ENCODE measurements around the gene POLR3A. TPM values are rescaled to one million over a fixed set of nuclear protein-coding genes. Genes with fewer than 3 reads are reported as not detected.

Gene POLR3A
- total and polyA plus RNA-seq, 8 donors, result 14.0 to 19.5 (median 17.6) TPM

DNA sequence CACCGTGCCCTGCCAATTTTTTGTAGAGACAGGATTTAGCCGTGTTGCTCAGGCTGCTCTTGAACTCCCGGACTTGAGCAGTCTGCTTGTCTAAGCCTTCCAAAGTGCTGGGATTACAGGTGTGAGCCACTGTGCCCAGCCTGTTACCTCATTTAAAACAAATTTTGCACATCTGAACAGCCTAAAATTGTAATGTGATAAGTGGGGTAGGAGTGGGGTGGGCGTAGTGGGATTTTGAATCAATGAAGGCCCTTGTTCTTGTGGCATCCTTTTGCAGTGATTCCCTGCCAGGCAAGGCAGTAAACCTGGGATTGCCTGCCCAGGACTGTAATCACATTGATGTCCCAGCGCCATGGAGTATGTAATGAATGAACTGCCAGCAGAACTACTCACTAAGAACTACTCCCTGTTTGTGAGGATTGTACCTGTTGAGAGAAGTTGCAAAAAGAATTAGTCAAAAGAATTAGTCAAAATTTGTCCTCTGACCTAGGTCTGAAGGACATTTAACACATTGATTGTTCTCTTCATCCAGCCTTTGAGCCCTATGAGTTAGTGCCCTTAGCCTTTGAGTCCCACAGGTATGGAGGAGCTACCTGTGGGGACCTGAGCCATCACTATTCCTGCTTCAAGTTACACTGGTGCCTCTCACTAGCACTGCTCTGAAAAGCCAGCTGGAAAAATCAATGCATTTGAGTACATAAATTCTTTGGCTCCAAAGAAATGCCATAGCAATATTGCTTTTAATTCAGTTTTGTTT, 9.7 kb upstream of the POLR3A start:
- no peak overlapping the region for H3K27ac ChIP-seq
- TF ChIP-seq, protein P1, sequence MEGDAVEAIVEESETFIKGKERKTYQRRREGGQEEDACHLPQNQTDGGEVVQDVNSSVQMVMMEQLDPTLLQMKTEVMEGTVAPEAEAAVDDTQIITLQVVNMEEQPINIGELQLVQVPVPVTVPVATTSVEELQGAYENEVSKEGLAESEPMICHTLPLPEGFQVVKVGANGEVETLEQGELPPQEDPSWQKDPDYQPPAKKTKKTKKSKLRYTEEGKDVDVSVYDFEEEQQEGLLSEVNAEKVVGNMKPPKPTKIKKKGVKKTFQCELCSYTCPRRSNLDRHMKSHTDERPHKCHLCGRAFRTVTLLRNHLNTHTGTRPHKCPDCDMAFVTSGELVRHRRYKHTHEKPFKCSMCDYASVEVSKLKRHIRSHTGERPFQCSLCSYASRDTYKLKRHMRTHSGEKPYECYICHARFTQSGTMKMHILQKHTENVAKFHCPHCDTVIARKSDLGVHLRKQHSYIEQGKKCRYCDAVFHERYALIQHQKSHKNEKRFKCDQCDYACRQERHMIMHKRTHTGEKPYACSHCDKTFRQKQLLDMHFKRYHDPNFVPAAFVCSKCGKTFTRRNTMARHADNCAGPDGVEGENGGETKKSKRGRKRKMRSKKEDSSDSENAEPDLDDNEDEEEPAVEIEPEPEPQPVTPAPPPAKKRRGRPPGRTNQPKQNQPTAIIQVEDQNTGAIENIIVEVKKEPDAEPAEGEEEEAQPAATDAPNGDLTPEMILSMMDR (IDR thresholded peaks at IDR 0.05), result no peak
- no peak for DNase-seq

DNA sequence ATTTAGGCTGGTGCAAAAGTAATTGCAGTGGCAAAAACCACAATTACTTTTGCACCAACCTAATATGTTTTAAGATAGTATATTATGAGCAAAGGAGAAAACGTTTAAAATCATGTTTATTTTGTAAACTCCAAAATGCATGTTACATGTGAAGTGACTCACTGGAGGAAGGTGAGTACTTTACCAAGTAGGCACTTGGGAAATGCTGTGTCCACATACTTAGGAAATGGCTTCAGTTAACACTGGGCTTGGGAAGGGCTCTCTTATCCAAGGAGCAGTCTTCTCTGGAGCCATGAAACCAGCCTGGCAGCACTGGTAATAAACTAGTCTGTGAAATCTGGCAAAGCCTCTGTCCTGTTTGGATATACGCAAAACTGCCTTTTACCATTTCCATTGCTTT, 8.8 kb upstream of the POLR3A start:
- H3K4me3 ChIP-seq, result peak overlapping the region in 1 of 2 donors; percentile 1
- ATAC-seq, result peak; percentile 59
- H3K27me3 ChIP-seq, result no peaks in the 10 kb centered on the region
- DNase-seq, result peak in 1 of 4 donors; percentile 36
- H3K36me3 ChIP-seq, result peaks cover 0 to 83% of the 10 kb centered on the region in 2 donors
- H3K27ac ChIP-seq, result no peak overlapping the region
- H3K4me1 ChIP-seq, result peaks cover 18 to 70% of the 10 kb centered on the region in 2 donors
- TF ChIP-seq, protein P1 (IDR thresholded peaks at IDR 0.05), result no peak
- intact Hi-C loops (cut with DNase I), result no loop called here
- no peaks in the 10 kb centered on the region for H3K9me3 ChIP-seq

More for the DNA sequence above, 9.7 kb upstream of the POLR3A start:
- no peak for ATAC-seq
- no peaks in the 10 kb centered on the region for H3K9me3 ChIP-seq
- peak overlapping the region in 1 of 2 donors; percentile 1 for H3K4me3 ChIP-seq
- intact Hi-C loops (cut with DNase I), result no loop called here
- peaks cover 18 to 67% of the 10 kb centered on the region in 2 donors for H3K4me1 ChIP-seq
- peaks cover 0 to 91% of the 10 kb centered on the region in 2 donors for H3K36me3 ChIP-seq
- no peaks in the 10 kb centered on the region for H3K27me3 ChIP-seq

DNA sequence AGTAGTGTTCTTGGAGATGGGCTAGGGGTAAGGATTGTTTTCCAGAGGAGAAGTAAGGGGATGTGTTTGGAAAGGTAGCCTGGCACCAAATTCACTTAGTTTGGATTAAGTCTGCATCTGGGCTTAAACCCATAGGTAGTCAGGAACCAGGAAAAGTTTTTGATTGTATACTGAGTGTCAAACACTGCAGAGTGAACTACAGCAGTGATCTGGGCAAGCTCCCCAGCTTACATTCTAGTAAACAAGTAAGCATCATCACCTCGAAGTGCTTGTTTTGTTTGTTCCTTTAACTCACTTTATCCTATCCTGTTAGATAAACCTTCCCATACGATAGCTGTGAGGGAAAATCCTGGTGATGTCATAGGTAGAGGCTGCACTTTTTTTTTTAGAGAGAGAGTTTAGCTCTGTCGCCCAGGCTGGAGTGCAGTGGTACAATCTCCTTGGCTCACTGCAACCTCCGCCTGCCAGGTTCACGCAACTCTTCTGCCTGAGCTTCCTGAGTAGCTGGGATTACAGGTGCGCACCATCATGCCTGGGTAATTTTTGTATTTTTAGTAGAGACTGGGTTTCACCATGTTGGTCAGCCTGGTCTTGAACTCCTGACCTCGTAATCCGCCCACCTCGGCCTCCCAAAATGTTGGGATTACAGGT, 6.7 kb upstream of the POLR3A start:
- Histone ChIP-seq H3K4me1 (peaks cover 18 to 68% of the 10 kb centered on the region in 2 donors), H3K4me3 (peak overlapping the region in 1 of 2 donors; percentile 75), H3K27me3 (no peaks in the 10 kb centered on the region), H3K9me3 (no peaks in the 10 kb centered on the region), H3K27ac (no peak overlapping the region), H3K36me3 (peaks cover 0 to 62% of the 10 kb centered on the region in 2 donors)
- intact Hi-C loops (cut with DNase I), result no loop called here
- ATAC-seq (no peak), DNase-seq (no peak)
- TF ChIP-seq, protein P1 (IDR thresholded peaks at IDR 0.05), result no peak

DNA sequence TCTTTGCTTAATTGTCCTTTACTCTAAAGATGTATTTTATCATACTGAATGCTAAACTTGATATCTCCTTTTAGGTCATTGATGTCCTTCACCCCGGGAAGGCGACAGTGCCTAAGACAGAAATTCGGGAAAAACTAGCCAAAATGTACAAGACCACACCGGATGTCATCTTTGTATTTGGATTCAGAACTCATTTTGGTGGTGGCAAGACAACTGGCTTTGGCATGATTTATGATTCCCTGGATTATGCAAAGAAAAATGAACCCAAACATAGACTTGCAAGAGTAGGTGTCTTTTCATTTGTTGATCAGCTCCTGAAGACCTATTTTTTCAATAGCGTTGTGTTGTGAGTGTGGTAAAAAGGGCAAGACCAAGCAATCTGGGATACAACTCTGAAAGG, 6.1 kb upstream of the POLR3A start:
- no peak for ATAC-seq
- H3K4me1 ChIP-seq, result peaks cover 18 to 67% of the 10 kb centered on the region in 2 donors
- H3K27ac ChIP-seq, result no peak overlapping the region

More for the DNA sequence above, 6.1 kb upstream of the POLR3A start:
- intact Hi-C loops (cut with DNase I), result no loop called here
- Histone ChIP-seq H3K27me3 (no peaks in the 10 kb centered on the region), H3K9me3 (no peaks in the 10 kb centered on the region), H3K4me3 (peak overlapping the region in 1 of 2 donors; percentile 75), H3K36me3 (peaks cover 0 to 56% of the 10 kb centered on the region in 2 donors)
- DNase-seq, result no peak
- TF ChIP-seq, protein P1 (IDR thresholded peaks at IDR 0.05), result no peak
